ENCODE measurements around the gene LRP10. TPM values are rescaled to one million over a fixed set of nuclear protein-coding genes. Genes with fewer than 3 reads are reported as not detected.

Gene LRP10
- total RNA-seq, 1 donor from 2014 or later, result 82.0 TPM

- intact Hi-C loops (cut with micrococcal nuclease), result no loop called here
These were observed 6.6 kb upstream of the LRP10 start for GRCh38 chr14:22864979-22865378.

GRCh38 chr14:22865424-22866405 lies 5.8 kb upstream of the LRP10 start:
- intact Hi-C loops (cut with micrococcal nuclease), result no loop called here

GRCh38 chr14:22866874-22867273 lies 4.7 kb upstream of the LRP10 start:
- intact Hi-C loops (cut with micrococcal nuclease), result no loop called here

DNA sequence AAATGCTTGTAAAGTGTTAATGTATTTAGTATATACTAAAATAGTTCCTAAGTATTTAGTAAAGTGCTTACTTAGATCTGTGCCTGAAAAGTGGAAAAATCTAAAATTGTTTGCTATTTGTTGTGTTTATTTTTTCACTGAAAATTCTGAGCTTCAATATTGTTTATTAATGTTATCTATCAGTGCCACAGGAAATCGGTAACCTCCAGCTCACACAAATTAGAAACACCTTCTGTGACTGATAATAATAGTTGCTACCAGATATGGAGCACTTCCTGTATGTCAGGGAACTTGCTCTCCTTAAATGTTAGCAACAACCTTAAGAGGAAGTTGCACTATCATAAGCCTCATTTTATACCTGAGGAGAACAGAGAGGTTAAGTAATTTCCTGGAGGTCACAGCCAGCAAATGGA lies 723 bp upstream of the LRP10 start:
- intact Hi-C loops (cut with micrococcal nuclease), result loop anchor here (1.0 to 5.0 kb wide), 14 partner anchors 13 to 1602 kb away; partner anchors contain the start of genes DAD1, HAUS4, HNRNPC and MRPL52

GRCh38 chr14:22872033-22872832 lies 693 bp downstream of the LRP10 start:
- intact Hi-C loops (cut with micrococcal nuclease), result loop anchor here (1.0 to 5.0 kb wide), 5 partner anchors 19 to 450 kb away; partner anchors contain the start of gene PABPN1

DNA sequence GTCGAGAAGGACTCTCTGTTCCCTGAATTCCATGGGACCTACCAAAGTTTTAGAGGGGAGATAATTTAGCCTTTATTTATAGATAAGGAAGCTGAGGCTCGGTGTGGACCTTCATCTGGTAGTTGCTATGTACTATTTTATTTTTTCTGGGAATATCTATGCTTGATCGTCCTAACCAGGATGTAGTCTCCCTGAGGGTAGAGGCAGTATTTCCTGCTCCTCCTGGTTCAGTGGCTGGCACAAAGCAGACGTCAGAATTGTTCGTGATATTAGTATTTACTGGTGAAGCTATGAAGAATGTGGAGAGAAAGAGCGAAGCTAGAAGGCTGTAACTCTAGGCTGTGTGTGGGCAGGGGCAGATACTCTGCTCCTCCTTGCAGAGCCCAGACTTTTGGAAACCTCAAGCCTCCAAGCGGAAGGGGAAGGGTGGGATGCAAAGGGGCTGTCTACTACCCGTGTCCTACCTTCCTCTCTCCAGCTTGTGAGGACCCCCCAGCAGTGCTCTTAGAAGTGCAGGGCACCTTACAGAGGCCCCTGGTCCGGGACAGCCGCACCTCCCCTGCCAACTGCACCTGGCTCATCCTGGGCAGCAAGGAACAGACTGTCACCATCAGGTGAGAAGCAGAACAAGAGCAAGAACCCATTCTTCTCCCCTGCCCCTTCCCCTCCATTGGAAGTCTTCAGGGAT lies 1.4 kb downstream of the LRP10 start:
- intact Hi-C loops (cut with micrococcal nuclease), result loop anchor here (1.0 to 5.0 kb wide), 5 partner anchors 20 to 449 kb away; partner anchors contain the start of gene PABPN1

GRCh38 chr14:22875003-22875747 lies 3.6 kb downstream of the LRP10 start:
- intact Hi-C loops (cut with micrococcal nuclease), result no loop called here

DNA sequence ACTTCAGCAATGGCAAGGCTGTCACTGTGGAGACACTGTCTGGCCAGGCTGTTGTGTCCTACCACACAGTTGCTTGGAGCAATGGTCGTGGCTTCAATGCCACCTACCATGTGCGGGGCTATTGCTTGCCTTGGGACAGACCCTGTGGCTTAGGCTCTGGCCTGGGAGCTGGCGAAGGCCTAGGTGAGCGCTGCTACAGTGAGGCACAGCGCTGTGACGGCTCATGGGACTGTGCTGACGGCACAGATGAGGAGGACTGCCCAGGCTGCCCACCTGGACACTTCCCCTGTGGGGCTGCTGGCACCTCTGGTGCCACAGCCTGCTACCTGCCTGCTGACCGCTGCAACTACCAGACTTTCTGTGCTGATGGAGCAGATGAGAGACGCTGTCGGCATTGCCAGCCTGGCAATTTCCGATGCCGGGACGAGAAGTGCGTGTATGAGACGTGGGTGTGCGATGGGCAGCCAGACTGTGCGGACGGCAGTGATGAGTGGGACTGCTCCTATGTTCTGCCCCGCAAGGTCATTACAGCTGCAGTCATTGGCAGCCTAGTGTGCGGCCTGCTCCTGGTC lies 4.3 kb downstream of the LRP10 start:
- intact Hi-C loops (cut with micrococcal nuclease), result no loop called here

- intact Hi-C loops (cut with micrococcal nuclease), result no loop called here
These were observed 5.5 kb downstream of the LRP10 start for GRCh38 chr14:22877000-22877501.

GRCh38 chr14:22878271-22879246 lies 7.0 kb downstream of the LRP10 start:
- intact Hi-C loops (cut with micrococcal nuclease), result no loop called here

DNA sequence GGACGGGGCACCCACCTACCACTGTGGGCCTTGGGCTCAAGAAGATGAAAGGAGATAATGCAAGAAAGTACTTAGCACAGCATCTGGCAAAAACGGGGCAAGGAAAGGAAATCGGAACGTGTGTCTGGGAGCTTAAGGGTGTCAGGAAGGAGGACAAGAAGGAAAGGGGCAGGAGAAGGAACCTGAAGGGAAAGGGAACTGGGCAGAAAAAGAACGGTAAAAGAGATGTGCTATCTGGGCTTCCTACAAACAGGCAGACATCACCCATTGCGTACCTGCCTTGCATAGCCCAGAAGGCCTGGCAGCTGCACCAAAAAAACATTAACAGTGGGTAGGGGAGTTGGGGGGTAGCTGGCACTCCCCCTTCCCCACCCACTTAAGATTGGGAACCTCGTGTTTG lies 10.5 kb downstream of the LRP10 start:
- intact Hi-C loops (cut with micrococcal nuclease), result no loop called here

GRCh38 chr14:22882529-22883172 lies 11.1 kb downstream of the LRP10 start:
- intact Hi-C loops (cut with micrococcal nuclease), result no loop called here

DNA sequence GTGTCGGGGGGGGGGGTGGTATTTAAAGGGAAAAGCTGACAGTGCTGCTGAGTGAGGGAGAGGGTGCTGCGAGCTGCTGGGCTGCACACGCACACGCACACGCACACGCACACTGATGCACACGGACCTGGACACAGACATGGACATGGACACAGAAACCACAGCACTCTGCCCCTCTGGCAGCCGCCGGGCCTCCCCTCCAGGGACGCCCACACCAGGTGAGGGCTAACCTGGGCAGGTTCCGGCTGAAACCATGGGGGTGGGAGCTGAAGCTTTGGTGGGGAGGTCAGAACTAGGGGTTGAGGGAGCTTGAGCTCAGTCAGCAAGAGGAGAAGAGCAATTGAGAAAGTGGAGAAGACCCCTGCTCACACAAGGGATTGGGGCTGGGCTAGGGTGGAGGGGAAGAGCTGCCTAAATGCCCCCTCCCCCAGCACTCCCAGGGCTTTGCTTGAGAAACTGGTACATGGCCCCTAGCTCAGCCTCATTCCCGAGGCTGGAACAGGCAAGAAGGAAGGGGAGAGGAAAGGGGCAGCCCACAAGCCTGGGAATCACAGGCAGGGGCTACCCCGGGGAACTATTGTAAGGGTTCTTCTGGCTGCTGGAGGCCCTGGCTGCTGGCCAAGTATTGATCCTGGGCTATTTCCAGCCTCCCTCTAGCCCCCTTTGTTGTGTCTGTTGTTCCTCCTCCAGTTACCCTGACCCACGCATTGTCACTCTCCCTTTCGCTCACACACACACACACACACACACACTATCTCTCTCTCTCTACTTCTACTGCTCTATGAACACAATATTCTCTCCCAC lies 11.8 kb downstream of the LRP10 start, which contains the start of gene REM2:
TSS of gene REM2 (plus strand) at position 50 of the 804 bp plus-strand sequence. CDS start at position 116, 66 bp downstream.
- intact Hi-C loops (cut with micrococcal nuclease), result no loop called here

GRCh38 chr14:22884076-22884737 lies 12.7 kb downstream of the LRP10 start:
- intact Hi-C loops (cut with micrococcal nuclease), result no loop called here

DNA sequence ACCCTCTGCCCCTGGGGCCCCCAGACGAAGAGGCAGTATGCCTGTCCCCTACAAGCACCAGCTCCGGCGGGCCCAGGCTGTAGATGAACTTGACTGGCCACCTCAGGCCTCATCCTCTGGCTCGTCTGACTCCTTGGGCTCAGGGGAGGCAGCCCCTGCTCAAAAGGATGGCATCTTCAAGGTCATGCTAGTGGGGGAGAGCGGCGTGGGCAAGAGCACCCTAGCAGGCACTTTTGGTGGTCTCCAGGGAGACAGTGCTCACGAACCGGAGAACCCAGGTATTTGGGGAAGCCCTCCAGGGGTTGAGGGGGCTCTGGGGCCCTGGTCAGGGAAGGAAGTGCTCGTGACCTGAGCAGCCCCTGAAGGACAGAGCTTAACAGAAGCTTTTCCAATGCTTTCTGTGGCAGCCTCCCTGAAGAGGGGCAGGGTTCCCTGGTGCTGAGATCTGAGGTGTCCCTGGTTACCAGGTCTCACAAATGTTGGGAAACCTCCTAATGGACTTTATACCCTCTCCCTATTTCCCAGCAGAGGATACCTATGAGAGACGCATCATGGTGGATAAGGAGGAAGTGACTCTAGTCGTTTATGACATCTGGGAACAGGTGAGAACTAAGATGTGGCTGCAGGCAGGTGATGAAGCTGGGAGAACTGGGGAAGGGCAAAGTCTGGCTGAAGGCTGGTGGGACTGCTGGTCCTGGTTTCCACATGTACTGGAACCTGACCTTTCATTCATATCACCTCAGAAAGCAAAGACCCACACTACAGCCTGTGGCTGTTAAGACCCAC lies 13.4 kb downstream of the LRP10 start:
- intact Hi-C loops (cut with micrococcal nuclease), result no loop called here

GRCh38 chr14:22885975-22886374 lies 14.4 kb downstream of the LRP10 start:
- intact Hi-C loops (cut with micrococcal nuclease), result no loop called here

Measured in T-helper 1 cell treated with Interleukin-12 subunit alpha and Interleukin-12 subunit beta and Interleukin-4 antibody, amounts not matched to agents 30 ng/mL and 1 ng/mL, for 36 hours (primary cell).